MV-4-11 (cell line): Measurements from ENCODE around the gene ANKRD6.

Experiments
- DNase-seq: peaks from one replicate; lab custom pipeline; 2025; lab: John Stamatoyannopoulos, UW

Gene ANKRD6

DNA sequence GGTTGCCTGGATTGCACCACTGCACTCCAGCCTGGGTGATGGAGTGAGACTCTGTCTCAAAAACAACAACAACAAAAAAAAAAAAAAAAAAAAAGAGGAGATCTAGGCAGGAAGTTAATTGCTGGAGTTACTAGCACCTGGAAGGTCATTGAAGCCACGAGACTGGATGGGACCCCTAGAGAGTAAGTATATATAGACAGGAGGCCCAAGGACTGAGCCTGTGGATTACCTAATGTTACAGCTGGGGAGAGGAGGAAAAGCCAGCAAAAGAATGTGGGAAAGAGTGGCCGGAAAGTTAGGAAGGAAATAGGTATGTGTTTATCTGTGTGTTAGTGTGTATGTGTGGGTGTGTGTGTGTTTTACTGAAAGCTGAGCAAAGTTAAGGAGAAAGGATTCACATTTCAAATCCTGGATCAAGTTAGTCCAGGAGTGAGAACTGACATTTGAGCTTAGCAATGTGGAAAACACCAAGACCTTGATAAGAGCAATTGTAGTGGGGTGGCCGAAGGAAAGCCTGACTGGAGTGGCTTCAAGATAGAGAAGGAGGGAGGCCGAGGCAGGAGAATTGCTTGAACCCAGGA, 38.4 kb downstream of the ANKRD6 start:
- DNase-seq, result no peak

DNA sequence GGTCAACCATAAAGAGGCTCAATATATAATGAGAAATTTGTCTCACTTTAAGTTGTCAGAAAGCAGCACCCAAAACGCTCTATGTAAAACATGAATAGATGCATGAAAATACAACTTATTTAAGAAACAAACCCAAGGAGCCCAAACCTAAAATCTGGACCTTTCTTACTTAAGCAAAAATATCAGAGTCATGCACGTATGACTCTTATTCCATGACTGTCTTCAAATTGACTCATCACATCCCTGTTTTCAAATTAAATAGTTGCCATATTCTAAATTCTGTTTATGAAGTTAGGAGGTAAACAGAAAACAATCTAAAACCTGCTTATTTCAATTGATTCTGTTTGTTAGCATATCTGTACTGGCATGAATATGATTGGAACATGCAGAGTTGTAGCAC, 42.1 kb downstream of the ANKRD6 start:
- no peak for DNase-seq

GRCh38 chr6:89475634-89476033, 42.7 kb downstream of the ANKRD6 start:
- DNase-seq, result peak; percentile 51

DNA sequence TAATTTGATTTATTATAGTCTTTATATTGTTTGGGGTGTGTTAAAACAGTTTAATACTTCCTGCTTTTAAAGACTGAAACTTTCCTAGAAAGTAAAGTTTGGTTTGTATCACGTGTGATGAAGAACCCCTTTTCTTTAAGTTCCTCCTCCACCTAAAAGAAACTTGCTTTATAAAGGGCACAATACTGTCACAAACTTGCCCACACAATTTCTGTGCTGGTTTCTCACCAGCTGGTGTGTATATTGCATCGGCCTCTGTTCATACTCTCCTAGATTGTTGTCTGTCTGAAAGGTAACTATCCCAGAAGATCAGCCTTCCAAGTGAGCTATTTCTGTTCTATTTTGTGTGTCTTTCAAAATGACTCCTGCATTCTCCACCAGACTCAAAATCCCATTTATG, 46.9 kb downstream of the ANKRD6 start:
- peak; percentile 31 for DNase-seq

- DNase-seq, result no peak
These were observed 48.7 kb downstream of the ANKRD6 start for GRCh38 chr6:89481695-89482094.

- DNase-seq, result no peak
These were observed 49.2 kb downstream of the ANKRD6 start for GRCh38 chr6:89482126-89482525.

DNA sequence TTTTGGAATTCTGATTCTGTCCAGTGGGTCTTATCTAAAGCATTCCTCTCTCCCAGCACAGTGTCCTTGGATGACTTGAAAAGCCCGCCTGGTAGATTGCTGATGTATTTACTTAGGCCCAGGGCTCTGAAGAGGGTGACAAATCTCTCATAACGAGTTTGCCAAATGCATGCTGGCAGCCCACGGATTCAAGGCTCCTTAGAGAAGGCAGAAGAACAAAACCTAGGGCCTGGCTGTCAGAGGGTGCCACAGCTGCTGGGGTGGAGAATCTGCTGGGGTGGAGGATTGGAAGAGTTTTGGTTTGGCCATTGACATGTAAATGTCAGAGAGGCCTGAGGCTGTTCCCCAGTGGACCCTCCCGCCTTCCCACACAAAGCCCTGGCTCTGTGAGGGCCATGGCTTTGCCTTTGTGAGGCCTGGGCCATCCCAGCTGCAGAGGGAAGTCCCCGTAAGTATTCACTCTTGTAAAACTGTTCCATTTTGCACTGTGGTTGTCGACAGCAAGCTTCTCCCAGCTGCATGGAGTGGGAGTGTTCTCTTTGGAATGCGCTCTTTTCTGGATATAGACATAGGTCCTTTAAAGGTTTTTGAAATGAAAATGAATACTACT, 50.3 kb downstream of the ANKRD6 start:
- no peak for DNase-seq

DNA sequence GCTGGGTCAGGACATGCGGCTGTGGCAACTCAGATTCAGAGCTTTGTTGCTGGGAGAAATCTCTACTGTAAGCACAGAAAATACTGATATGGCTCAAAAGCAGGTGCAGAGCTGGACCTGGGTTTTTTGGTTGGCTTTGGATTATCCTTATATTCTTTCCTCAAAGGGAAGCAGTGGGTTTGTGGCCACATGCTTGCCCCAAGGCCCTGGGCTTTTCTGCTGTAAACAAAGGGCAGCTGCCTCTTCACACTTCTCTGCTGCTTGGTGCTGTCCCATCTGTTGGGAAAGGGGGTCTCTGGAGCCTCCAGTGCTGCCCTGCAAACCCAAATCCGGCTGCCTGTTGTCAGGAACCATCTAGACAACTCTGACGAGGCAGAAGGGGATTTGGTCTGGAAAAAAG, 52.4 kb downstream of the ANKRD6 start:
- no peak for DNase-seq

DNA sequence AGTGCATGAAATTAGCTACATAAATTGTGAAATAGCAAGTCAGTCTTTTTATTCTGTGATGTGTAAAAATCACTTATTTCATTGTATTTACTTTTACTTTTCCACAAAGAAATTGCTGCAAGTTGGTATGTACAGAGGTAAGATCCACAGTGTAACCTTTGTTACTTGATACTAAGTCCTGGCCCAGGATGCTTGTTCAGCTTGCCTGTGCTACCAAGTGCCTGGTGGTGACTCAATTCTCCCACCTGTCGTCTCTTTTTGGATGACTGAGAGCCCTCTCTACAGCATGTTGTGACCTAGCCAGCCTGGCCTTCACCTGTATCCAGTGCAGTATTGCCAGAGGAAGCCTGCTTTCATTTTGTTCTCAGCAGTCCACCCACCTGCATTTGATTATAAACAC, 54.9 kb downstream of the ANKRD6 start:
- no peak for DNase-seq

DNA sequence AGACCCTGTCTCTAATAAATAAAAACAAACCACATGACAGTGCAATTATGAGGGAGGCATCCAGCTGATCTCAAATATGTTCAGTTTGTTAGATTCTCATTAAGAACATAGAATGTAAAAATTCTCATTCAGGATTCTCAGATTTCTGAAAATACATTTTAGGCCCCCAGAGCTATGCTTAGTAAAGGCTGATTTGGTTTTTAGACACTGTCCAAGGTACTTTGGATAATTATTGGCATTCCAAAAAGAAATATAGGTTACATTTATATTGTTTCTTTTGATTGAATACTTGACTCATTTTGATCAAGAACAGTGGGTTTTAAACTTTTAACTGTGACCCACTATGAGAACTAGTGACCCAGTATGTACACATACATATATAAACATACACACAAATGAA, 55.5 kb downstream of the ANKRD6 start:
- no peak for DNase-seq

DNA sequence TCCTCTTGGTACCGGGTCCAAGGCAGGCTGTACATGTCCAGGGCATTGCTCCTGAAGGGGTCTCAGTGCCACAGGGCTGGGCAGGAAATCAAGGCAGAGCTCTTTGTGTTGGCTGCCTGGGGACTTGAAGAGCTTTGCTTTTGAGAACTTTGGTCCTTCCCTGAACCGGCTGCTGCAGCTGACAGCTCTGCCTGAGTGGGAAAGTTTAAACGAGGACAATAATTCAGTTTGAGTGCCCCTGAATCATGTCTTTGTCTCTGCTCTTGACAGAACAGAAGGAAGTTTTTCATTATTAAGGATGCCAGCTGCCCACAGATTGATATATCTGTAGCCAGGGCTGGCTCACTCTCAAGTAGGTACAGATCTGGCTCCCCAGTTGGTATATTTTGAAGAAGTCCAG, 56.1 kb downstream of the ANKRD6 start:
- DNase-seq, result no peak

- no peak for DNase-seq
These were observed 59.2 kb downstream of the ANKRD6 start for GRCh38 chr6:89492025-89492640.

DNA sequence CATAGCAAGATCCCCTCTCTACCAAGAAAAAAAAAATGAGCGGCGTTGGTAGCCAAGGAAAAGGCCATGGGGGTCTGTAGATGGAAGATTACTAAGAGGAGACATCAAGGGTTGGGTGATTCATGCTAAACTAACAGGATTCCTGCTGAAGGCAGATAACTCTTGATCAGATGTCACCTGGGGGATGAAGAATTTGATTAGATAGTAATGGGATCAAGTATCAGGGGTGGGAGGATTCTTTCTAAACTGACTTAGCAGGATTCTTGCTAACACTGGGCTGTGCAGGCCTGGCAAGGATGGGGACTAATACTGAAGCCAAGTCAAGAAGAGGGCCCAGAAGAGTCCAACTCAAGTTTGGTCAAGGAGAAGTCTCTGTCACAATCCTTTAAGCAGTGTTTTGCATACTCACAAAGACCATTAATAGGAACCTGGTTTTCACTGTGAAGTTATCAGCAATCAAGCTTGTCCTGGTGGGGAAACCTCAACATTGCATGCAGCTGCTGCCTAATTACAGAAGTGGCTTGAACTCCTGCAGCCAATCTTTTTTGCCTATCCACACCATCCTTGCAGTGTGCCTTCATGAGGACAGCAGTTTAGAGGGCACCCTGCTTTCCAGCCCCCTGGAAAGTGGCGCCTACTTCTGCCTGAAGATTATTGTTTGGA, 61.3 kb downstream of the ANKRD6 start:
- DNase-seq, result peak; percentile 5

GRCh38 chr6:89495961-89496535, 63.1 kb downstream of the ANKRD6 start:
- no peak for DNase-seq

DNA sequence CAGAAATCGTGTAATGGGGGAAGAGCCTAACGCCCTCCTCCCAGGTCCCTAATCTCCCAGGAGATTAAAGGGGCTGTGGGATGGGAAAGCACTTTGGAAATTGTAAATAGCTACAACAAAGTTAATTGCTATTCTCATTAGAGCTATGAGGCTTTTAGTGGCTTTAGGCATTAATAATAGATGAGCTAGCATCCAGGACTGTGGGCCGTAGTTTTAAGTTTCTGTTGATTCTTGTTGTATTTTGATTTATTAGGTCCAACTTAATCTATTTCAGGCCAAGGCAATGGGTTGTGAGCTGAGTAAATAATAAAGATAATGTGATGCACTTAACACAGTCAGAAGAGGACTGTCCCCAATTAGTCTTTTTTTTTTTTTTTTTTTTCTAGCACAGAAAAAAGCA, 67.7 kb downstream of the ANKRD6 start:
- no peak for DNase-seq

DNA sequence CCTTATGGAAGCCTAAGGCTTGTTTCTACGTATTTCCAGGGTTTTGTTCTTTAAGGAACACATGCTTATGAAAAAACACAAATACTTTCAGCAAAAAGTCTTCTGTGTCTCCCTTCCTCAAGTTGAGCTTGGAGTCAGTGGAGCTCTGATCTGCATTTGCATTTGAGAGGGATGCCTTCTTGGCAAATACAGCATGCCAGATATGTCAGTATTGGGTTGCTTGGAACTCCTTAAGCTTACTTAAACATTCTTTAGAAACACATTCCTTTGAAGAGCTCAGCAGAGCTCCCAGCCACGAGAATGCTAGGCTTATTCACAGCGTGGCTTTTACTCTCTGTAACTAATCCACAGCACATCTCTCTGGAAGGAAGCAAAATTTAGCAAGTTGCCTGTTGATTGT, 68.3 kb downstream of the ANKRD6 start:
- no peak for DNase-seq

- no peak for DNase-seq
These were observed 68.8 kb downstream of the ANKRD6 start for GRCh38 chr6:89501753-89502152.

DNA sequence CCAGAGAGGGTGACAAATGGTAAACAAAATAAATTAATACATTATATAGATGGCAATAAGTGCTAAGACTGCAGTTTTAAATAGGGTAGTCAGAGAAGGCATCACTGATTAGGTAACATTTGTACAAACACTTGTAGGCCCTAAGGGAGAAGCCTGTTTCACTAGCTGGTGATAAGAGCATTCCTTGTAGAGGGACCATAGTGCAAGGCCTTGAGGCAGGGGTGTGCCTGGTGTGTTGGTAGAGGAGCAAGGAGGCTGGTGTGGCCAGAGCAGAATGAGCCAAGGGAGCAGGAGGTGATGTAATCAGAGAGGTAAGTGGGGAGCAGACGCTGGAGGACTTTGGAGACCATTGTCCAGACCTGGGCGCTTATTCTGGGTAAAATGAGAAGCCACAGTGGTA, 70.7 kb downstream of the ANKRD6 start:
- DNase-seq, result no peak

DNA sequence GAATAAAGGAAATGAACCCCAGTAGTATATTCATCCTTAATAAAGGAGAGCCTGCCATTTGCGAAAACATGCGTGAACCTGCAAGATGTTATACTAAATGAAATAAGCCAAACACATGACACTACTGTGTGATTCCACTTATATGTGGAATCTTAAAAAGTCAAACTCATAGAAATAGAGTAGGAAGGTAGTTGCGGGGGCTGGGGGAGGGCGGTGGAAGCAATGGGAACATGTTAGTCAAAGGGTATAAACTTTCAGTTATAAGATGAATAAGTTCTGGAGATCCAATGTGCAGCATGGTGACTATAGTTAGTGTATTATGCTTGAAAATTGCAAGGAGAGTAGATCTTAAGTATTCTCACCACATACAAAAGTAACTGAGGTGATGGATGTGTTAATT, 72.9 kb downstream of the ANKRD6 start:
- no peak for DNase-seq

DNA sequence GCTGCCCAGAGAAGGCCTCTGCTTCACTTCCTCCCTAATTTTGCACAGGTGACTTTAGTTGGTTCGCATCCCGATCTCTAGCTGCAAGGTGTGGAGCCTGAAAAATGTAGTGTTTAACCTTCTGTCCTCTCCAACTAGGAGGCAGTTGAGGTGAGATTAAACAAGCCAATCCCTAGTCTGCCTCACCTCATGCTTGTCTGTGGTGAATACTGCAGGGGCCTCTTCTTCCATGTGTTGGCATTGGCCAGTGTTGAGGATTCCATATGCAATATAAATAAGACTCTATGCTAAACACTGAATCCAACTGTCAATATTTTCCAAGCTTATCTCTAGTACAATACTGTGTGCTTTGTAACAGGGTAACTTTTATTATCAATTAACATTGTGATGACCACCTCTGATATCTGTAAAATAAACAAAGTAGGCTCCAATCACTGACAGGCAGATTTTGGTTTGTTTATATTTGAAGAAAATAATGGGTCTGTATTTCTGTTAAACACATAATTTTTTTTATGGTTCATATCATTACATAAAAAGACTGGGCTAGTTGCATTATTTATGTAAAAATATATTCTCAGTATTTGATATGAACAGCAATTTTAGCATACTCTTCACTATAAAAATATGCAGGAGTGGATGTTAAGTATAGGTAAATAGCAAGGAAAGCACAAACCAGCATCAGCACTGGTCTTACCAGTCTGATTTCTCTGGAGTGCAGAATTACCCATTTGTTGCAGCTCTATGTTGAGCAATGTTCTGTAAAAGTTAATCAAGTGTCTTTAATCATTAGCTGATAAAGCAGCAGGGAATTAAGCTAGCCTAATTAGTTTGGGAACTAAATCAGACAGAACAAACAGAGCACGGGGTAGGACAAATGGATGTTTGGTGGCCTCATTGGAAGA, 74.0 kb downstream of the ANKRD6 start:
- no peak for DNase-seq

- DNase-seq, result no peak
These were observed 76.0 kb downstream of the ANKRD6 start for GRCh38 chr6:89508755-89509563.
